CD4-positive, alpha-beta T cell treated with Interleukin-4 for 1 hour (primary cell): ENCODE measurements around the gene TBC1D2B.
A peak's percentile ranks its signal among the peaks of the same experiment; 100 is the strongest.

Experiments used
- DNase-seq, 2 donors: peaks; one replicate each; pipeline ENCODE4 v3.0.0-alpha.2; 2020 to 2022

The TBC1D2B gene

GRCh38 chr15:78093242-78094020 is 15.9 kb upstream of the TBC1D2B start:
- DNase-seq, result no peak

- DNase-seq, result no peak
Observed at GRCh38 chr15:78092261-78093041, 14.9 kb upstream of the TBC1D2B start, which contains the start of gene SH2D7. SH2D7 (plus strand) TSS chr15:78092561; CDS start chr15:78092585, 24 bp downstream.

- no peak for DNase-seq
Observed at GRCh38 chr15:78090422-78091063, 13.0 kb upstream of the TBC1D2B start.

GRCh38 chr15:78088773-78089080 is 11.2 kb upstream of the TBC1D2B start:
- no peak for DNase-seq

GRCh38 chr15:78087951-78088772 is 10.7 kb upstream of the TBC1D2B start:
- DNase-seq, result peak in 1 of 2 donors; percentile 25

- no peak for DNase-seq
Observed at GRCh38 chr15:78085928-78086327, 8.4 kb upstream of the TBC1D2B start.

GRCh38 chr15:78084449-78084750 is 6.9 kb upstream of the TBC1D2B start:
- no peak for DNase-seq

GRCh38 chr15:78083687-78084448 is 6.4 kb upstream of the TBC1D2B start:
- no peak for DNase-seq

GRCh38 chr15:78083186-78083585 is 5.7 kb upstream of the TBC1D2B start:
- no peak for DNase-seq

- no peak for DNase-seq
Observed at GRCh38 chr15:78082743-78083110, 5.2 kb upstream of the TBC1D2B start.

GRCh38 chr15:78082106-78082742 is 4.7 kb upstream of the TBC1D2B start:
- peak in 1 of 2 donors; percentile 70 for DNase-seq

- no peak for DNase-seq
Observed at GRCh38 chr15:78080088-78080460, 2.6 kb upstream of the TBC1D2B start.

GRCh38 chr15:78079298-78080087 is 2.0 kb upstream of the TBC1D2B start:
- DNase-seq, result no peak

GRCh38 chr15:78077871-78078210 is 330 bp upstream of the TBC1D2B start:
- no peak for DNase-seq

GRCh38 chr15:78076231-78077052 is 1.1 kb downstream of the TBC1D2B start:
- DNase-seq, result no peak

- DNase-seq, result no peak
Observed at GRCh38 chr15:78075490-78076230, 1.9 kb downstream of the TBC1D2B start.

GRCh38 chr15:78073046-78073787 is 4.3 kb downstream of the TBC1D2B start:
- DNase-seq, result no peak

GRCh38 chr15:78072080-78072892 is 5.2 kb downstream of the TBC1D2B start:
- DNase-seq, result peak in 1 of 2 donors; percentile 25
